Measurements from ENCODE around the gene INSM1.

DNA sequence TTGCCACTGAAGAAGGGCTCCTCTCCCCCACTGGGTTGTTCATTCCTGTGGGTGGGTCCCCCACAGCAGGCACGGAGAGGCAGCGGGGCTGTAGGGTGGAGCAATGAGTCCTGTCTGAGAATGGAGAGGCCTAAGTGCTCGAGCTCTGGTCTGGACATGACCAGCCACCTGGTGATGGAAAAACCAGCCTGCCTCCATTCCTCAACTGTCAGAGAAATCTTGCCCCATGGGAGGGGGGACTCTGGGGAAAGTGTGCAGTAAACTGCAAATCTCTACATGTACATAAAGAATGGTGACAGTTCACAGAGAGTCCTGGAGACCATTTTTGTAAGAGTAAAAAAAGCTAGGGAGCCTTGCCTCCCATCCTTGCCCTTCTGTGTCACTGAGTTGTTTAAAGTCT, 34.1 kb downstream of the INSM1 start:
- TF ChIP-seq EZH2 (optimal IDR thresholded peaks at IDR 0.05; ENCODE audit: low read depth, low read length) (no peak), EZH2phosphoT487 (IDR thresholded peaks at IDR 0.05; ENCODE audit: low read length) (no peak)
- TF ChIP-seq, protein P1, sequence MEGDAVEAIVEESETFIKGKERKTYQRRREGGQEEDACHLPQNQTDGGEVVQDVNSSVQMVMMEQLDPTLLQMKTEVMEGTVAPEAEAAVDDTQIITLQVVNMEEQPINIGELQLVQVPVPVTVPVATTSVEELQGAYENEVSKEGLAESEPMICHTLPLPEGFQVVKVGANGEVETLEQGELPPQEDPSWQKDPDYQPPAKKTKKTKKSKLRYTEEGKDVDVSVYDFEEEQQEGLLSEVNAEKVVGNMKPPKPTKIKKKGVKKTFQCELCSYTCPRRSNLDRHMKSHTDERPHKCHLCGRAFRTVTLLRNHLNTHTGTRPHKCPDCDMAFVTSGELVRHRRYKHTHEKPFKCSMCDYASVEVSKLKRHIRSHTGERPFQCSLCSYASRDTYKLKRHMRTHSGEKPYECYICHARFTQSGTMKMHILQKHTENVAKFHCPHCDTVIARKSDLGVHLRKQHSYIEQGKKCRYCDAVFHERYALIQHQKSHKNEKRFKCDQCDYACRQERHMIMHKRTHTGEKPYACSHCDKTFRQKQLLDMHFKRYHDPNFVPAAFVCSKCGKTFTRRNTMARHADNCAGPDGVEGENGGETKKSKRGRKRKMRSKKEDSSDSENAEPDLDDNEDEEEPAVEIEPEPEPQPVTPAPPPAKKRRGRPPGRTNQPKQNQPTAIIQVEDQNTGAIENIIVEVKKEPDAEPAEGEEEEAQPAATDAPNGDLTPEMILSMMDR (IDR thresholded peaks at IDR 0.05; ENCODE audit: low read length) = no peak

Measured in MM.1S (cell line).